ENCODE results near the gene HAPLN1.

GRCh38 chr5:83665631-83666030 lies 55.0 kb downstream of the HAPLN1 start:
- no peak for TF ChIP-seq CTCF (IDR thresholded peaks at IDR 0.05)
- TF ChIP-seq EP300 (IDR thresholded peaks at IDR 0.05; ENCODE audit: borderline replicate concordance in 1 of 2, low read depth in 1 of 2, low read length in 1 of 2), result no peak

Measured in SK-N-SH (cell line).